CD8-positive, alpha-beta memory T cell (primary cell): ENCODE measurements around the gene WDR20. TPM values are rescaled to one million over a fixed set of nuclear protein-coding genes. Genes with fewer than 3 reads are reported as not detected.
"Not testable (repeated sequence)": the region's sequence is repeated elsewhere in the genome, so short reads cannot be mapped to it uniquely, and the experiment has no call there.

ENCODE experiments used
- CTCF ChIA-PET: fragments of 350-600 bp; sonication (Branson Sonifier 250); formaldehyde crosslinking; loops from one replicate; lab custom pipeline; 2021; ENCODE audit warnings: antibody characterized with exemption; lab: Charles Lee
- POLR2A ChIA-PET: fragments of 350-600 bp; sonication (Branson Sonifier 250); formaldehyde crosslinking; loops from one replicate; lab custom pipeline; 2021; ENCODE audit warnings: antibody characterized with exemption; lab: Charles Lee
- DNase-seq, 5 donors: peaks; one replicate each; pipeline versions ENCODE4 v3.0.0 to v3.0.0-alpha.2; 2020 to 2022; ENCODE audit warnings: mixed read lengths in 1 of 5
- H3K27ac ChIP-seq: one replicate; pipeline ENCODE4 v1.7.0; 2013; ENCODE audit warnings: low read depth, mild to moderate bottlenecking, low read length, moderate library complexity
- H3K27me3 ChIP-seq: 2 replicates; pipeline ENCODE4 v1.7.0; 2013; ENCODE audit warnings: low read length, mild to moderate bottlenecking; ENCODE audit not compliant: insufficient read depth, poor library complexity, severe bottlenecking
- H3K36me3 ChIP-seq: 2 replicates; pipeline ENCODE4 v1.7.0; 2013; ENCODE audit warnings: mild to moderate bottlenecking, low read length, moderate library complexity; ENCODE audit not compliant: insufficient read depth
- H3K4me1 ChIP-seq: 2 replicates; pipeline ENCODE4 v1.7.0; 2013; ENCODE audit warnings: mild to moderate bottlenecking, low read length, moderate library complexity; ENCODE audit not compliant: insufficient read depth
- H3K4me3 ChIP-seq: 2 replicates; pipeline ENCODE4 v1.7.0; 2013; ENCODE audit warnings: mild to moderate bottlenecking, low read length
- H3K9me3 ChIP-seq: 2 replicates; pipeline ENCODE4 v1.7.0; 2013; ENCODE audit warnings: mild to moderate bottlenecking, low read length
- H3K27ac Mint-ChIP-seq, 8 donors: one replicate each; pipeline ENCODE4 v1.8.0; 2020 to 2021; ENCODE audit warnings: mixed read lengths in 8 of 8, mild to moderate bottlenecking in 6 of 8, inconsistent platforms in 3 of 8, moderate library complexity in 3 of 8
- H3K27me3 Mint-ChIP-seq, 2 donors: one replicate each; pipeline ENCODE4 v1.8.0; 2020 to 2021; ENCODE audit warnings: mixed read lengths in 2 of 2, mild to moderate bottlenecking in 1 of 2, moderate library complexity in 1 of 2
- H3K36me3 Mint-ChIP-seq, 3 donors: one replicate each; pipeline ENCODE4 v1.8.0; 2020 to 2021; ENCODE audit warnings: mixed read lengths in 3 of 3, inconsistent platforms in 1 of 3, mild to moderate bottlenecking in 1 of 3
- H3K4me1 Mint-ChIP-seq, 3 donors: one replicate each; pipeline ENCODE4 v1.8.0; 2020 to 2021; ENCODE audit warnings: mixed read lengths in 3 of 3, inconsistent platforms in 1 of 3, mild to moderate bottlenecking in 1 of 3
- H3K4me3 Mint-ChIP-seq, 7 donors: one replicate each; pipeline ENCODE4 v1.8.0; 2020 to 2021; ENCODE audit warnings: mixed read lengths in 7 of 7, mild to moderate bottlenecking in 6 of 7, moderate library complexity in 4 of 7, inconsistent platforms in 2 of 7
- H3K9me3 Mint-ChIP-seq, 5 donors: one replicate each; pipeline ENCODE4 v1.8.0; 2020 to 2022; ENCODE audit warnings: mixed read lengths in 5 of 5, mild to moderate bottlenecking in 3 of 5, moderate library complexity in 2 of 5, inconsistent platforms in 1 of 5
- polyA plus RNA-seq: library from polyadenylated mRNA; unstranded; fragments of 300-500 nt; fragmentation: Illumina TruSeq; gene quantifications from one replicate; pipeline ENCODE4 v1.2.3, GENCODE V29; 2021
- total RNA-seq, 2 experiments: library from RNA; stranded (reverse); gene quantifications; one replicate each; pipeline ENCODE4 v1.2.3, GENCODE V29; 2021

The WDR20 gene
- total and polyA plus RNA-seq, 3 experiments from 2014 or later, result 16.8 to 35.2 (median 32.8) TPM

DNA sequence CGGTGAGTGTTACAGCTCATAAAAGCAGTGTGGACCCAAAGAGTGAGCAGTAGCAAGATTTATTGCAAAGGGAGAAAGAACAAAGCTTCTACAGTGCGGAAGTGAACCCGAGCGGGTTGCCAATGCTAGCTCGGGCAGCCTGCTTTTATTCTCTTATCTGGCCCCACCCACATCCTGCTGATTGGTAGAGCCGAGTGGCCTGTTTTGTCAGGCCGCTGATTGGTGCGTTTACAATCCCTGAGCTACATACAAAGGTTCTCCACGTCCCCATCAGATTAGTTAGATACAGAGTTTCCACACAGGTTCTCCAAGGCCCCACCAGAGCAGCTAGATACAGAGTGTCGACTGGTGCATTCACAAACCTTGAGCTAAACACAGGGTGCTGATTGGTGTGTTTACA lies 5.0 kb upstream of the WDR20 start:
- H3K27ac Mint-ChIP-seq, H3K27me3 ChIP-seq, H3K36me3 ChIP-seq, H3K27me3 Mint-ChIP-seq, H3K4me3 ChIP-seq, H3K9me3 Mint-ChIP-seq, H3K9me3 ChIP-seq, POLR2A ChIA-PET, H3K4me1 ChIP-seq, H3K27ac ChIP-seq, CTCF ChIA-PET, DNase-seq: not testable (repeated sequence)
- Mint-ChIP-seq H3K4me3 (peak overlapping the region in 1 of 7 donors; percentile 67), H3K36me3 (peaks cover 0 to 10% (median 4%) of the 10 kb centered on the region in 3 donors), H3K4me1 (peaks cover 8 to 15% (median 13%) of the 10 kb centered on the region in 3 donors)

DNA sequence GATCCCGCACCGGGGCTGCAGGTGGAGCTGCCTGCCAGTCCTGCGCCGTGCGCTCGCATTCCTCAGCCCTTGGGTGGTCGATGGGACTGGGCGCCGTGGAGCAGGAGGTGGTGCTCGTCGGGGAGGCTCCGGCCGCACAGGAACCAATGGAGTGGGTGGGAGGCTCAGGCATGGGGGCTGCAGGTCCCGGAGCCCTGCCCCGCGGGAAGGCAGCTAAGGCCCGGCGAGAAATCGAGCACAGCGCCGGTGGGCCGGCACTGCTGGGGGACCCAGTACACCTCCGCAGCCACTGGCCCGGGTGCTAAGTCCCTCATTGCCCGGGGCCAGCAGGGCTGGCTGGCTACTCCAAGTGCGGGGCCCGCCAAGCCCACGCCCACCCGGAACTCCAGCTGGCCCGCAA lies 4.2 kb upstream of the WDR20 start:
- H3K4me1 Mint-ChIP-seq, result peaks cover 12 to 18% (median 16%) of the 10 kb centered on the region in 3 donors
- H3K9me3 Mint-ChIP-seq, result not testable (repeated sequence)

GRCh38 chr14:102138535-102138934 lies 1.2 kb upstream of the WDR20 start:
- Histone ChIP-seq H3K27me3 (no peaks in the 10 kb centered on the region), H3K27ac (peak overlapping the region; percentile 58), H3K36me3 (no peaks in the 10 kb centered on the region), H3K9me3 (no peaks in the 10 kb centered on the region), H3K4me1 (peaks cover 15% of the 10 kb centered on the region), H3K4me3 (peak overlapping the region; percentile 78)
- H3K9me3 Mint-ChIP-seq, result no peaks in the 10 kb centered on the region
- H3K27me3 Mint-ChIP-seq, result no peaks in the 10 kb centered on the region
- CTCF ChIA-PET, result interaction anchor here (1.1 kb wide), 1 partner anchor 54 kb away, joined by 3 read pairs; no protein-coding TSS in a partner anchor
- POLR2A ChIA-PET, result no interaction called here
- no peak for DNase-seq
- H3K4me3 Mint-ChIP-seq, result peak overlapping the region; percentile 97 to 99 (median 98)
- H3K4me1 Mint-ChIP-seq, result peaks cover 24 to 37% (median 28%) of the 10 kb centered on the region in 3 donors
- H3K27ac Mint-ChIP-seq, result peak overlapping the region in 7 of 8 donors; percentile 80 to 98 (median 91)
- H3K36me3 Mint-ChIP-seq, result peaks cover 0 to 27% (median 0%) of the 10 kb centered on the region in 3 donors

More for the DNA sequence above, 4.2 kb upstream of the WDR20 start:
- H3K9me3 ChIP-seq, H3K4me1 ChIP-seq, H3K4me3 ChIP-seq, H3K27me3 ChIP-seq, POLR2A ChIA-PET, H3K27ac Mint-ChIP-seq, H3K4me3 Mint-ChIP-seq, H3K27ac ChIP-seq, H3K36me3 ChIP-seq, CTCF ChIA-PET, DNase-seq, H3K27me3 Mint-ChIP-seq: not testable (repeated sequence)
- peaks cover 0 to 15% (median under 1%) of the 10 kb centered on the region in 3 donors for H3K36me3 Mint-ChIP-seq

DNA sequence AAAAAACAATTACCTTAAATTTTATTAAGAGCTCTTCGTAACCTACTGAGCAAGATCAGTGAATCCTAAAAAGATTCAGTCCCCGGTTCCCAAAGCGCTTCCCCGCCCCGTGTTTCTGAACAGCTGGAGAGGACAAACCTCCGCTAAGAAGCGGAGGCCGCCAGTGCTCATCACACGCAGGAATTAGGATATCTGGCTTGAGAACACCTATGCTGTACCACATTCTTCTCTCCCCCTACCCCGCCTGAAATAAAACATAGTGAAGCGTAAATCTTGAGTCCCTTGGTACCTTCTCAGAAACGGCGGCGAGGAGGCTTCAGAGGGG lies 774 bp upstream of the WDR20 start:
- H3K4me3 Mint-ChIP-seq, result peak overlapping the region; percentile 97 to 99 (median 98)
- H3K9me3 Mint-ChIP-seq, result no peaks in the 10 kb centered on the region
- peaks cover 15% of the 10 kb centered on the region for H3K4me1 ChIP-seq
- no peaks in the 10 kb centered on the region for H3K27me3 ChIP-seq
- no peak for DNase-seq
- H3K27me3 Mint-ChIP-seq, result no peaks in the 10 kb centered on the region
- H3K36me3 ChIP-seq, result no peaks in the 10 kb centered on the region
- H3K9me3 ChIP-seq, result no peaks in the 10 kb centered on the region
- ChIA-PET CTCF (interaction anchor here (1.1 kb wide), 1 partner anchor 55 kb away, joined by 3 read pairs; no protein-coding TSS in a partner anchor), POLR2A (interaction anchor here (0.6 kb wide), 1 partner anchor 329 kb away, joined by 3 read pairs; no protein-coding TSS in a partner anchor)
- peak overlapping the region; percentile 77 to 98 (median 91) for H3K27ac Mint-ChIP-seq
- peaks cover 0 to 28% (median 0%) of the 10 kb centered on the region in 3 donors for H3K36me3 Mint-ChIP-seq
- peaks cover 24 to 37% (median 28%) of the 10 kb centered on the region in 3 donors for H3K4me1 Mint-ChIP-seq
- peak overlapping the region; percentile 58 for H3K27ac ChIP-seq
- H3K4me3 ChIP-seq, result peak overlapping the region; percentile 78

GRCh38 chr14:102140027-102140749 lies 491 bp downstream of the WDR20 start:
- Histone ChIP-seq H3K4me3 (peak overlapping the region; percentile 78), H3K27ac (peak overlapping the region; percentile 83), H3K27me3 (no peaks in the 10 kb centered on the region), H3K4me1 (peaks cover 15% of the 10 kb centered on the region), H3K9me3 (no peaks in the 10 kb centered on the region), H3K36me3 (no peaks in the 10 kb centered on the region)
- H3K36me3 Mint-ChIP-seq, result peaks cover 0 to 29% (median 0%) of the 10 kb centered on the region in 3 donors
- ChIA-PET CTCF (interaction anchor here (0.7 to 1.5 kb wide), 2 partner anchors 8 to 174 kb away, joined by 3 read pairs; no protein-coding TSS in a partner anchor), POLR2A (no interaction called here)
- H3K4me3 Mint-ChIP-seq, result peak overlapping the region; percentile 97 to 99 (median 98)
- H3K27me3 Mint-ChIP-seq, result no peaks in the 10 kb centered on the region
- peak in 4 of 5 donors; percentile 12 to 52 (median 13) for DNase-seq
- peaks cover 28 to 43% (median 34%) of the 10 kb centered on the region in 3 donors for H3K4me1 Mint-ChIP-seq
- H3K9me3 Mint-ChIP-seq, result no peaks in the 10 kb centered on the region
- peak overlapping the region; percentile 93 to 99 (median 98) for H3K27ac Mint-ChIP-seq

GRCh38 chr14:102140750-102141145 lies 1.1 kb downstream of the WDR20 start:
- no peak for DNase-seq
- Histone ChIP-seq H3K27ac (peak overlapping the region; percentile 83), H3K4me1 (peaks cover 15% of the 10 kb centered on the region), H3K27me3 (no peaks in the 10 kb centered on the region), H3K9me3 (no peaks in the 10 kb centered on the region), H3K36me3 (no peaks in the 10 kb centered on the region), H3K4me3 (peak overlapping the region; percentile 78)
- Mint-ChIP-seq H3K27me3 (no peaks in the 10 kb centered on the region), H3K9me3 (no peaks in the 10 kb centered on the region), H3K36me3 (peaks cover 0 to 35% (median under 1%) of the 10 kb centered on the region in 3 donors), H3K4me1 (peaks cover 34 to 48% (median 40%) of the 10 kb centered on the region in 3 donors), H3K27ac (peak overlapping the region; percentile 93 to 99 (median 98)), H3K4me3 (peak overlapping the region; percentile 97 to 99 (median 98))
- POLR2A ChIA-PET, result no interaction called here
- CTCF ChIA-PET, result interaction anchor here (1.5 kb wide), 1 partner anchor 173 kb away, joined by 3 read pairs; no protein-coding TSS in a partner anchor

GRCh38 chr14:102141797-102142196 lies 2.1 kb downstream of the WDR20 start:
- Mint-ChIP-seq H3K36me3 (peaks cover 0 to 43% (median 2%) of the 10 kb centered on the region in 3 donors), H3K27me3 (no peaks in the 10 kb centered on the region), H3K4me1 (peaks cover 43 to 59% (median 50%) of the 10 kb centered on the region in 3 donors), H3K9me3 (no peaks in the 10 kb centered on the region), H3K27ac (no peak overlapping the region), H3K4me3 (peak overlapping the region in 2 of 7 donors; percentile 26 to 72)
- CTCF ChIA-PET, result no interaction called here
- Histone ChIP-seq H3K27me3 (no peaks in the 10 kb centered on the region), H3K4me1 (peaks cover 18% of the 10 kb centered on the region), H3K27ac (no peak overlapping the region), H3K36me3 (no peaks in the 10 kb centered on the region), H3K4me3 (no peak overlapping the region), H3K9me3 (no peaks in the 10 kb centered on the region)
- no peak for DNase-seq
- POLR2A ChIA-PET, result no interaction called here

DNA sequence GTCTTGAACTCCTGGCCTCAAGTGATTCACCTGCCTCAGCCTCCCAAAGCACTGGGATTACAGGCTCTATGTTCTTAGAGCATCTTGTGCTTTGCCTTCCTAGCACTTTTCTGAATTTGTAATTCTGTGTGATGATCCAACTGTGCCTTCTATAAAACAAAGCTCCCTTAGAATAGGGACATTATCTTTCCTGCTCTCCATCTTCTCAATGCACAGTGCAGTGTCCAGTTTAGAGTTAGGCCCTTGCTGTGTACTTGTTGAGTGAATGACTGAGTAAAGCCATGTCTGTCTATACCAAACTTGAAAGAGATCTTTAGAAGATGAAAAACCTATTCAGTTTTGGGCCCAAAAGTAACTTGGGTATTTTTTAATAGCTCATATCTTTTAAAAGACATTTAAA lies 5.2 kb downstream of the WDR20 start:
- no peaks in the 10 kb centered on the region for H3K9me3 ChIP-seq
- H3K27ac ChIP-seq, result no peak overlapping the region
- peaks cover 40 to 65% (median 53%) of the 10 kb centered on the region in 3 donors for H3K4me1 Mint-ChIP-seq

More for the DNA sequence above, 5.2 kb downstream of the WDR20 start:
- no peak overlapping the region for H3K4me3 ChIP-seq
- no peak for DNase-seq
- H3K4me1 ChIP-seq, result peaks cover 22% of the 10 kb centered on the region
- H3K4me3 Mint-ChIP-seq, result no peak overlapping the region
- ChIA-PET POLR2A (interaction anchor here (0.7 kb wide), 1 partner anchor 21 kb away, joined by 6 read pairs; no protein-coding TSS in a partner anchor), CTCF (interaction anchor here (0.9 kb wide), 1 partner anchor 169 kb away, joined by 4 read pairs; no protein-coding TSS in a partner anchor)
- no peaks in the 10 kb centered on the region for H3K36me3 ChIP-seq
- H3K9me3 Mint-ChIP-seq, result no peaks in the 10 kb centered on the region
- H3K27ac Mint-ChIP-seq, result peak overlapping the region in 1 of 8 donors; percentile 43
- no peaks in the 10 kb centered on the region for H3K27me3 Mint-ChIP-seq
- peaks cover 0 to 46% (median 6%) of the 10 kb centered on the region in 3 donors for H3K36me3 Mint-ChIP-seq
- no peaks in the 10 kb centered on the region for H3K27me3 ChIP-seq
